HG03139 (cell line): ENCODE measurements around the gene KCNT1.
"Not testable (repeated sequence)": the region's sequence is repeated elsewhere in the genome, so short reads cannot be mapped to it uniquely, and the experiment has no call there.

Experiments
- ATAC-seq: cut with Tn5 transposase; IDR thresholded peaks from one replicate; pipeline ENCODE4 v1.9.1; 2021; ENCODE audit not compliant: unreplicated experiment

The KCNT1 gene

DNA sequence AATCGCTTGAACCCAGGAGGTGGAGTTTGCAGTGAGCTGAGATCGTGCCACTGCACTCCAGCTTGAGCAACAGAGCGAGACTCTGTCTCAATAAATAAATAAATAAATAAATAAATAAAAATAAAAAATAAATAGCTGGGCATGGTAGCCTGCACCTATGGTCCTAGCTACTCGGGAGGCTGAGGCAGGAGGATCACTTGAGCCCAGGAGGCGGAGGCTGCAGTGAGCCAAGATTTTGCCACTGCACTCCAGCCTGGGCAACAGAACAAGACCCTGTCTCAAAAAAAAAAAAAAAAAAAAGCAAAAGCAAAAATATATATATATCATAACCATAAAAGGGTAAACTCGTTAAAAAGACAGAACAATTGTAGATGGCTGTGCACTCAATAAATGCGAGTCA lies 29.2 kb upstream of the KCNT1 start:
- not testable (repeated sequence) for ATAC-seq

DNA sequence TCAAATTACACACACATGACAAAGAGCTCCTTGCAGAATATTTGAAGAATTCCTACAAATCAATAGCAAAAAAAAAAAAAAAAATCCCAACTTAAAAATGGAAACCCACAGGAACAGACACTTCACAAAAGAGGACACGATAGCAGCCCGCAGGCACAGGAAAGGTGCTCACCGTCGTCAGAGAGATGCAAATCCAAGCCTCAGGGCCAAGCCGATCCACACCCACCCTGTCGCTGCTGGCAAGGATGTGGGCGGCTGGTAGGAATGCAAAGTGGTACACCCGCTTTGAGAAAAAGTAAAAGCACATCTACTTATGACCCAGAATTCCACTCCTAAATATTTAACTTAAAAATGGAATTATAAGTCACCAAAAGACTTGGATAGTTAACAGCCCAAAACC lies 28.0 kb upstream of the KCNT1 start:
- no peak for ATAC-seq

DNA sequence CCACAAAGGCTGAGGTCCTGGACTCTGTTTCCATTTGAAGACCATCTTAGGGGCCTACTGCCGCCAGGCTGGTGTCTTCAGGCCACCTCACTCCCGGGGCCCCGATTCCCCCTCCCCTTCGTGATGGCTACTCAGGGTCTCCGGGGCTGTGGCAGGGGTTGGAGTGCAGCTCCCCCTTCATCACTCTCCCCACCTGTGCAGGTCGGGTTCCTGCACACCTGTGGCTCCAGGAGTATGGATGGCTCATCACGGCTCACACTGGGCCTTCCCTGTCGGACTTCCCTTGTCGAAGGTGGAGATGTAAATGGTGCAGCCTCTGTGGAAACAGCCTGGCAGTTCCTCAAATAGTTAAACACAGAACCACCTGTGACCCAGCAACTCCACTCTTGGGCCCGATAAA lies 27.0 kb upstream of the KCNT1 start:
- ATAC-seq = no peak

DNA sequence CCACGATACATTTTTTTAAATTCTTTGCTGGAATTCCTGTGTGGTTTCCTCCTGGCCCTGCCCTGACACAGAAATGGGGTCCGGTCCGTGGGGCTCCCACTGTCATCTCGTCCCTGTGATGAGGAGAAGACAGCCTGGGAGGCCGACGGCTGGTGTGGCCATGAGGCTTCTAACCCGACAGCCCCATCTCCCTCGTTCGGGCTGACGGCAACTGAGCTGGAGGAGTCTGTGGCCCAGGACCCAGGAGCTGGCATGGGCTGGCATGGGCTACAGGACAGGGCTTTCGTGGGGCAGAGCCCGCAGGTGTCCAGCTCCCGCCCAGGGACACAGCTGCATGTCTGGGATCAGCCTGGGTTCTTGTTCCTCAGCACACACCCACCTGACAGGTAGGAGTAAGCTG lies 25.1 kb upstream of the KCNT1 start:
- ATAC-seq = no peak

DNA sequence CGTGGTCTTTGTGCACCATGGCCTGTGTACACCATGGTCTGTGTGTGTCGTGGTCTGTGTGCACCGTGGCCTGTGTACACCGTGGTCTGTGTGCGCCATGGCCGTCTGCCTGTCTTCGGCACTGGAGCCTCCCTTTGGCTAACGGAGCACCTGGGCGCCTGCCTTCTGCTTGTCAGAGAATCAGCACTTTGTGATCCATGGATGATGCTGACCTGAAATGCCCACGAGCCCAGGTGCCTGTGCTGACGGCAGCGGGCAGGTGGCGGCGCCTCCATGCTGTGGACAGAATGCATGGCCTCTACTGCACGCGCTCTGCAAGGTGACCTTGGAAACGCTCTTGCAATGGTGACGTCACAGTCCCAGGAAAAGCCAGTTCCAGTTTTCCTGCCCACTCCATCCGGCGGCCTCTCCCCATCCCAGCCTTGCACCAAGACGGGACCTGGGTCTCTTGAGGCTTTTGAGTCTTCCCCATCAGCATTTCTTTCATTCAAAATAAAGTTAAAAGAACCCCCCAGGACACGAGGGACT lies 24.3 kb upstream of the KCNT1 start:
- no peak for ATAC-seq

DNA sequence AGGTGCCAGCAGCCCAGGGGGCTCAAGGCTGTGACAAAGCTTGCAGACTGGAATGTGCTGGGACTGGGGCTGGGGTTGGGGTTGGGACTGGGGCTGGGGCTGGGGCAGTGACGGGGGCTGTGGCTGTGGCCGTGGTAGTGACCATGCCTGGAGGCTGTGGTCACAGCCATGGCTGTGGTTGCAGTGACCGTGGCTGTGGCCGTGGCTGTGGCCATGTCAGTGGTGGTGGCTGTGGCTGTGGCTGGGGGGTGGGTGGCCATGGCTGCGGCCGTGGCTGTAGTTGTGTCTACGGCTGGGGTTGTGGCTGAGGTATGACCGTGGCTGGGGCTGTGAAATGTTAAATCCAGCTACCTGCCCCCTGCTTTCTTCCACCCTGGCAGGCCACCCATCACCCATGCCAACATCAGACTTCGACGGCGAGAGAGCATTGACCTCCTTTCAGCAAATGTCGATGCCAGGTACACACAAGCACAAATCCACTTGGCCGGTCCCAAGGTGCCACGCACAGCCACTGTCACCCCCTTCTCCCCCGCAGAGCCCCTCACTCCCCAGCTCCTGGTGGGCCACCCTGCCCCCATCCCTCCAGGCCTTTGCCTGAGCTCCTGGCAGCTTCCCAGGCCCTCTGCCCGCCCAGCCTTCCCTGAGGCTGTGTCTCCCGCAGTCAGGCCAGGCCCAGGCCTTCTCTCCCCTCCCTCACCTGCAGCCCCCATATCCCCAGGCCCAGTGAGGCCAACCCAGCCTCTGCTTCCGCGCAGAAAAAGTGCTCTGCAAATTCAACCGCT lies 23.6 kb upstream of the KCNT1 start:
- ATAC-seq = no peak

DNA sequence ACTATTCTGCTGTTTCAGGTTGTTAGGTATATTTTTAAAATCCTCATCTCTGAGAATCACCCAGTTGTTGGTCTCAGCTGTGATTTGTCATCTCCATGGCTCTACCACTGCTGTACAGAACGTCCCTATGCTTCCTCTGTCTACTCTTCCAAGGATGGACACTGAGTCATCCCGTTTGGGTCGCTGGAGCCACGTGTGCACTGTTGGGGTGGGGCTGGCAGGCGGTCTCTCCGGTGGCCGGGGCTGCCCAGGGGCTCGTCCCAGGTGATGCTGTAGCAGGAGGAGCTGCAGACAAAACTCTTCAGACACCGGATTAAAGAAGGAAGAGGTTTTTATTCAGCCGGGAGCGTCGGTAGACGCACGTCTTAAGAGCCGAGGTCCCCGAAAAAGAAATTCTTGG lies 21.9 kb upstream of the KCNT1 start:
- no peak for ATAC-seq

DNA sequence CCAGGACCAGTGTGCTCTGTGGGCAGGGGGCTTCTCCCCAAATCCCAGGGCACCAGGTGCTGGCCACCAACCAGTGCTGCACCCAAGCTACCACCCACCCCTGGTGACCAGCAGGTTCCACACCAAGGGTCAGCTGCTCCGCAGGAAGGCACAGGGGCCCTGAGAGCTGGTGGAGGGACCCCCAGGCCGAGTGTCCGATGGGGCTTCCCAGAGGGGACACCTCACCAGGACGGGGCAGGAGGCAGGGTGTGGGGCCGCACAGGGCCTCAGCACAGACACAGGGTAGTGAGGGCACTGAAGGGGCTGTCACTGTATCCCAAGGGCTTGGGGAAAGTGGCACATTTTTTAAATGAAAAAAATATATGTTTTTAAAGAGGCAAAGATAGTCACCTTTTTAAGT lies 20.8 kb upstream of the KCNT1 start:
- no peak for ATAC-seq

DNA sequence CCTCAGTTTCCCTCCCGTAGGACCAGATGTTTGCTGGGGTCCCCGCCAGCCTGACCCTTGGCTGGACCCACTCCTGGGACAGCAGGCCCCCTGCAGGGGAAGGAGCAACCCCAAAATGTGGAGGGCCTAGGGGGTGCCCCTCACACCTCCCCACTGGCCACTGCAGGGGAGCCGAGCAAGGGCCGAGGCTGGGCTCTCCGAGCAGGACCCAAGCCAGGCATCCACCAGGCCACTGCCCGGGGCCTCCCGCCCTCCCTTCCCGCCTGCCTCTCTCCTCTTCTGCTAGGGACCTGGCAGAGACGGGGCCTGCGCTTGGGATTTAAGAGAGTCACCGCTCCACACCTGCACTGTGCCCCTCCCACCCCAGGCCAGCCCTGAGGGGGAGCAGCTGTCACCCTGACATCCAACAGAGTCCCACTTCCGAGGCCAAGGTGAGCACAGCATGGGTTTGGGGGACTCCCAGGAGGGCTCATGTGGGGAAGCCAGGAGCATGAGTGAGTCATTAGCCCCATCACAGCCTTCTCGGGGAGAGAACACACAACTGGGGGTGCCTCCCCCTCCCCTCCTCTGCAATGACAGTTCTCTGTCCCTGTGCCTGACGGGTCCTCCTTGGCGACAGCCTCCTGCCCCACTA lies 18.5 kb upstream of the KCNT1 start:
- ATAC-seq = no peak

DNA sequence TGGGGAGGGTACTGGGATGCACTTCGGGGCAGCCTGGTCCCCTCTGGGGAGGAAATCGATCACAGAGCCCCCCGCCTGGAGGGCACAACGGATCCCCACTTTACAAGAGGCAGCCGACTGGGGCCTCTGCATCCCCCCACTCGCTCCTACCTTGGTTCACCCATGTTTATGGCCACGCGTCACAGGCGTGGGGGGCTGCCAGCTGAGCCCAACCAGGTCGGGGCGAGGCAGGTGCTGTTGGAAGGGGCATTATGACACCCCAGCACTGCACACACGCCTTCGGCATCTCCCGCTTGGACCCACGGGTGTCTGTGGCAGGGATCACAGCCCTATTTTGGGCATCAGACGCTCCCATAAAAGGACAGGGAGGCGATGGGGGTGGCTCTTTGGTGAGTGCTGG lies 17.3 kb upstream of the KCNT1 start:
- ATAC-seq = no peak

DNA sequence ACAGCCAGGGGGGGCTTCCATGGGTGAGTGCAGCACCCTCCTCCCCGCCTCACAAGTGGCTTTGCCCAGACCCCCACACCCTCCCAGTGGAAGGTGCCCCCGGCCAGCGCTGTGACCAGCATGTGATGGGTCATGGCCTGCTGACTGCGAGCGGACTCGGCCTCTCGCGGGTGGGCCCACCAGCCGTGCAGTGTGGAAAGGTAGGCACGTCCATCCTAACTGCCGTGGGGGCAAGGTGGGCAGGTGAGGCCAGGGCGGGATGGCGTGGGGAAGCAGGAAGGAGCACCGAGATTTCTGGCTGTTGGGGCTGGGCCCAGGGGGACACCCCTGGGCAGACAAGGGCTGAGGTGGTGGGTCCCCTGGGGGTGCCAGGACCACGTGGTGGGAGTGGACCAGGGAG lies 14.8 kb upstream of the KCNT1 start:
- ATAC-seq = no peak

DNA sequence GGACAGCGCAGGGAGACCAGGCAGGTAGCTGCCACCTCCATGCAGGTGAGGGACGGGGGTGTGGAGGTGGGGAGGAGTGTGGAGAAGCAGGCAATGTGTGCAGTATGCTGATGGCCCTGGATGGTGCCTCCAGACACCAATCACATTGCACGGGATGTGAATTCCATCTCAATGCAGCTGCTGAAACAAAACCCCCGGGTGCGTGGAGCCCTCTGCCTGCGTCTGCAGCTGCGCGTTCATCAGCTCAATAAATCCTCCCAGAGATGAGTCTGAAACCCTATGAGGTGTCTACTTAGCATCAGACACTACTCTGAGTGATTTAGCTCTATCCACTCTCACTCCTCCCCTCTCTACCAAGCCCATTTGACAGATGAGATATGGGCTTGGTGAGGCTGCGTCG lies 13.0 kb upstream of the KCNT1 start:
- no peak for ATAC-seq

DNA sequence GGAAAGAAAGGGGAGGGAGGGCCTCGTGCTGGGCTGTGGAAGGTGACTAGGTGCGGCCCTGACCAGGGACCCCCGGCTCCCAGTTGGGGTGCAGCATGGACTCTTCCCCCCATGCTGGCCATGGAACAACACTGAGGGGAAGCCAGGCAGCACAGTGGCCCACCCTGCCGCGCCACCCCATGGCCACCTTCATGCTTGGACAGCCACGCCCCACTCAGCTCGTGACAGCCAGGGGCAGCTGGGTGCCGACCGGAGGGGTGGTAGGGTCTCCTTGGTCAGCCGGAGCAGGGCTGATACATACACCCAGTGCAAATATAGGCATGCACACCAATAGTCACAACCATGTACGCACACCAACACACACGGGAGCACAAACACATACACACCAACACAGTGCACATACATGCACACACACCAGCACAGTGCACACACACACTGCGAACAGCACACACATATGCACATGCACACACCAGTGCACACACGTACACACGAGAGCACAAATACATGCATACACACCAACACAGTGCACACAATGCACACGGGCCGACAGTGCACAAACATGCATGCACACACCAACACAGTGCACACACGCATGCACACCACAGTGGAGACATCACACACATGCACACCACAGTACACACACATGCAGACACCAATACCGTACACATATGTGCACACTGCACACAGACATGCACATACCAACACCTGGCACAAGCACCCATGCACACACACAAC lies 11.0 kb upstream of the KCNT1 start:
- no peak for ATAC-seq

DNA sequence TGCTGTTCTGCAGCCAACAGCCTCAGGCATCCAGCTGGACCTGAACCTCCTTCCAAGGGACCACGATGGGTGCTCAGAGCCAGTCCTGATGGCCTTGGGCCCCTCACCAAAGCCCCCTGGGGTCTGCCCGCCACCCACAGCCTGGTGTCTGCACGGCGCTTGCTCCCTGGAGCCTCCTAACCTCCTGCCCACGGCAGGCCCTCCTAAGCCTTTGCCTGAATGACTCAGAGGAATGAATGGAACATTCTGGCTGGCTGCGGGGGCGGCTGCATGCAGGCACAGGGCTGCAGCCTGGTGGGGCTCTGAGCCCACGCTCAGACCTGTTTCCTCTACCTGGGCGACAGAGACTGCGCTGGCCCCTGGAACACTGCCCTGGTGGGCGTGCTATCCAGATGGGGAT lies 9.6 kb upstream of the KCNT1 start:
- ATAC-seq = no peak

DNA sequence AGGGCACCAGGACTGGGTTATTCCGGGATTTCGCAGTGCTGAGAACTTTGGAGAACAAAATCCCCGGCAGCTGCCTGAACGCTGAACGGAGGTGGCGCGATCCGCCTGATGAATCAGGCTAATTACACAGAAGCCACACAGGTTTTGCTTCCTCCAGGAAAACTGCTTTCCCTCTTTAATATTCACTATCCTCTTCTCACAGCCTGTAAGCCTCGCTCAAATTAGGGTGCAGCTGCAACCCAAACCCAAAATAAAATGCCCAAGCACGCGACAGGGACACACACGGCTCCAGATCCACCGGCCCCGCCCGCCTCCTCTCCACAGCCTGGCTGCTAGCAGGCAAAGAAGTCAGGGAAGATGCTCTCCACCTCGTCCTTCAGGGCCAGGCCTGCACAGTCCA lies 8.7 kb upstream of the KCNT1 start:
- no peak for ATAC-seq

DNA sequence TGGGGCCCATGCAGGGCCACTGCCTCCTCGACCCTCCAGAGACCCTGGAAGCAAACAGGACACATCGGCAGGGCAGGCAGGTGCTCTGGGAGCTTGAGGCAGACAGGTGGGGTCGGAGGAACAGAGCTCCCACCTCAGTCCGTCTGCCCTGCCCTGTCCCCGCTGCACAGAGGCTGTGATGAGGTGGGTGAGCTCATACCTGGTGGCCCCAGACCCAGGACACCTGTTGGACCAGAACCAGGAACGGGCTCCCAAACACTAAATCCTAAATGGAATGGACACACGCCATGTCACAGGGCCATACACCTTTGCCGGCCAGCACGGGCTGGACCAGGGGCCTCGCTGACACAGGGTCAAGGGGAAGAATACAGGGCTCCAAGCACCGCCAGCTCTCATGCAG lies 8.2 kb upstream of the KCNT1 start:
- no peak for ATAC-seq

DNA sequence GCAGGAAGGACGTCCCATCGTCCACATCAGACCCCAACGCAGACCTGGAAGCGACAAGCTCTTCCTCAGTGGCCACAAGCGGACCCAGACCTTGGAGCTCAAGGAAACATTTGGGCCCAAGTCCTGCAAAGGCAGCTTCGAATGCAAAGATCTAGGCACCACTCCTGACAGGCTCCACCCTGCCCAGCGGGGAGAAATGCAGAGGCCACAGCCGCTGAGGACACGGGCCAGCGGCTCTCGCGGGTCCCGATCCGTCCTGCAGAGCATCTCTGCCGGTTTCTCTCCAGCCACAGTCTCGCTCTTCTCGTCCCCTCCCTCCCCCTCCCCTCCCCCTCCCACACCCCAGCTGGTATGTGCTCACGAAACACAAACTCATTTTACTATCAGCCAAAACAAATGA lies 7.6 kb upstream of the KCNT1 start:
- ATAC-seq = no peak

DNA sequence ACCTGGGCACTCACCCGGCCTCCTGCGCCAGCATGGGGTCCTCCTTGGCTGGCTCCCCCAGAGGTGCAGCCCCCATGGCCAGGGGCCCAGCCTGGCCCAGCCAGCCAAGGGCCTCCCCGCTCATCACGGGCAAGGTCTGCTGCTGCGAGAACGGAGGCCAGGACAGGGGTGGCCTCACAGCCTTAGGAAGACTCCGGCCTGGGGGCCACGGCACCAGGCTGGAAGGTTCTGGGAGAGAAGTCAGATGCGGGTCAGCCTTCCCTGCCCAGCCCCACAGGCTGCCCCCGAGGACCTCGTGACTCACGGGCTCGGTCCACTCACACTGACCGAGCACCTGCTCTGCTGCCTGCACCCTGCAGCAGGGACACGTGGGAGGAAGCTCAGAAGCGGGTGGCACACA lies 6.9 kb upstream of the KCNT1 start:
- ATAC-seq = no peak

DNA sequence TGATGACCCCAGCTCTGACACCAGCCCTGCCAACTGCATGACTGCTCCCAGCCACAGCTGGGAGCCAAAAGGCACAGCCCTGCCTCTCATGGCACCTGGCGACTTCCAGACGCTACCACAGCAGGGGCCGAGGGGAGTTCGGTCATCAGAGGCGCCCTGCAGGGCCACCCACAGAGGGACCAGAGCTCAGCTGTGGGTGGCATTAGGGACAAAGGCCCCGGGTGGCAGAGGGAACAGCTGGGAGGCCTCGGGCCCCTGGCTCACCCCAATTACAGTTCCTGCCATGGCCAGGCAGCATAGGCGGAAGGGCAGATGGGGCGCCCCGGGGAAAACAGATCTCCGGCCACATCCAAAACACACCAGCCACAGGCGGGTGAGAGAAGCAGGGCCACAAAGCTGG lies 6.3 kb upstream of the KCNT1 start:
- no peak for ATAC-seq

DNA sequence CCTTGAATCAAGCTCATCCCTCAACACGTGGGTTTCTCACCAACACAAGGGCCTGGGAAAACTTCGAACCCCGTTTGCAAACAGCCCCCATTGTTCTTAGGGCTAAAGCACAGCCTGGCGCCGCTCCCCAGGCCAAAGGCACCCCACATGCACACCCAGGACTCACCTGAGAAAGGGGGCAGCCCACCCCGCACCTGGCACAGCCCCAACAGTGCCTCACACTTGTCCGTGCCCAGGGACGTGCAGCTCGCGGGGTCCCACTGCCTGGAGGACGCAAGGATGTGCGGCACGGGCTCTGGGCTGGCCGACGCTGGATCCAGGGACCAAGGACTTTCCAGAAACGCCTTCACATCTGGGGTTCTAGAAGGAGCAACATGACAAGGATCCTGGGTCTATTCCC lies 5.5 kb upstream of the KCNT1 start:
- ATAC-seq = no peak

DNA sequence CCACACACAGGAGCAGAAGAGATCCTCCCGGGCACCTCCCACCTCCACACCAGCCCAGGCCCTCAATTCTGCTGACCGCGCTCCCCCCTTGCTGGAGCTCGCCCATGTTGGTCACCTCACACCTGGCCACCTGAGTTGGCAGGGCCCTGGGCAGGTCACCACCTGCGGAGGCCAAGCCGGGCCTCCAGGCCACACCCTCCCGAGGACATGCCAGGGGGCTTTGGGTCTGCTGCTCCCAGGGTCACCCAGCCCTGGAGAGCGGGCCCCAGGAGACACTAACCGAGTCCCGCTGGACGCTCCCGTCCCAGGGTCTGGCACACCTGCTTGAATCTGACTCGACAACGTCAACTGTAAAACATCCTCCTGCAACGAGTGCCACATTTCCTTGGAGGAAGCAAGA lies 4.8 kb upstream of the KCNT1 start:
- no peak for ATAC-seq

DNA sequence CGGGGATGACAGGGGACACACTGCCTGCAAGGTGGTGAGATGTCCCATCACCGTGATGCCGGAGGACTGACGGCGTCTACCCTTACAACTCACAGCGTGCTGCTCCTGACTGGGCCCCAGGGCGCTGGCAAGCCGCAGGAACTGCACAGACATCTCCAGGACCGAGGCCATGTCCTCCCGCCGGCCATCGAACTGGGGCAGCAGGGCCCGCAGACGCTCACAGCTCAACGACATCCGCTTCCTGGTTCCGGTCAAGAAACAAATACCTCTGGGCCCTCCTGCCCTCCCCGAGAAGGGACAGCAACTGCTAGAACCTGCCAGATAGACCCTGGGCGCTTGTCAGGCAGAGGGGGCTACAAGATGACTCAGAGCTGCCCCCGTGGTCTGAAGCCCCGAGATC lies 3.7 kb upstream of the KCNT1 start:
- no peak for ATAC-seq
